WTC11 (cell line): ENCODE data around the gene C2CD2. TPM values are rescaled to one million over a fixed set of nuclear protein-coding genes. Genes with fewer than 3 reads are reported as not detected.

Experiments
- ATAC-seq: fragments of 200-7000 bp; cut with Tn5 transposase; 2 replicates; pipeline ENCODE4 v1.10.0; 2021; ENCODE audit warnings: mild to moderate bottlenecking, moderate library complexity
- CTCF ChIA-PET: fragments of 300-600 bp; sonication (Branson Sonifier 250); formaldehyde crosslinking; loops from one replicate; lab custom pipeline; 2021; ENCODE audit warnings: antibody characterized with exemption; lab: Charles Lee
- POLR2A ChIA-PET: fragments of 350-600 bp; sonication (Branson Sonifier 250); formaldehyde crosslinking; loops from one replicate; lab custom pipeline; 2021; ENCODE audit warnings: antibody characterized with exemption; lab: Charles Lee
- DNase-seq: peaks from one replicate; pipeline ENCODE4 v3.0.0; 2021; ENCODE audit warnings: low spot score
- H3K27ac Mint-ChIP-seq: 2 replicates; pipeline ENCODE4 v1.8.0; 2021; ENCODE audit warnings: mixed read lengths
- H3K27me3 Mint-ChIP-seq: 2 replicates; pipeline ENCODE4 v1.8.0; 2021; ENCODE audit warnings: low read depth, mild to moderate bottlenecking, moderate library complexity, mixed read lengths
- H3K36me3 Mint-ChIP-seq: 2 replicates; pipeline ENCODE4 v1.8.0; 2021; ENCODE audit warnings: mixed read lengths
- H3K4me1 Mint-ChIP-seq: 2 replicates; pipeline ENCODE4 v1.8.0; 2022; ENCODE audit warnings: mixed read lengths
- H3K4me3 Mint-ChIP-seq: 2 replicates; pipeline ENCODE4 v1.8.0; 2021; ENCODE audit warnings: mild to moderate bottlenecking, moderate library complexity, mixed read lengths
- H3K9me3 Mint-ChIP-seq: 2 replicates; pipeline ENCODE4 v1.8.0; 2021; ENCODE audit warnings: mixed read lengths
- AR ChIP-seq: fragments of 250-450 bp; sonication (Bioruptor Pico); IDR thresholded peaks from 2 replicates; pipeline ENCODE4 v1.9.0; 2021; ENCODE audit warnings: mild to moderate bottlenecking
- HMGA2 ChIP-seq: fragments of 250-450 bp; sonication (Bioruptor Pico); IDR thresholded peaks from 2 replicates; pipeline ENCODE4 v1.4.0; 2021; ENCODE audit warnings: mild to moderate bottlenecking, moderate library complexity
- NFE2L1 ChIP-seq: sonication (generic); formaldehyde crosslinking; IDR thresholded peaks from 2 replicates; pipeline ENCODE4 v1.8.1; 2023; ENCODE audit warnings: missing genetic modification reagents
- NFYB ChIP-seq: sonication (generic); formaldehyde crosslinking; conservative IDR thresholded peaks from 2 replicates; pipeline ENCODE4 v1.8.0; 2022; ENCODE audit warnings: low read depth, missing genetic modification reagents
- NR3C1 ChIP-seq: sonication (generic); formaldehyde crosslinking; conservative IDR thresholded peaks from 2 replicates; pipeline ENCODE4 v1.8.1; 2023; ENCODE audit warnings: low read depth, mild to moderate bottlenecking, missing genetic modification reagents
- PRRX2 ChIP-seq: fragments of 250-450 bp; sonication (Bioruptor Pico); IDR thresholded peaks from 2 replicates; pipeline ENCODE4 v1.8.0; 2021; ENCODE audit warnings: mild to moderate bottlenecking
- SOX15 ChIP-seq: fragments of 250-450 bp; sonication (Bioruptor Pico); IDR thresholded peaks from 2 replicates; pipeline ENCODE4 v1.9.0; 2021; ENCODE audit warnings: mild to moderate bottlenecking
- ZNF138 ChIP-seq: sonication (generic); formaldehyde crosslinking; conservative IDR thresholded peaks from 2 replicates; pipeline ENCODE4 v1.8.1; 2022; ENCODE audit warnings: mild to moderate bottlenecking, moderate library complexity, missing genetic modification reagents
- ZNF263 ChIP-seq: sonication (generic); formaldehyde crosslinking; IDR thresholded peaks from 2 replicates; pipeline ENCODE4 v1.8.1; 2022; ENCODE audit warnings: low read depth, mild to moderate bottlenecking, moderate library complexity, missing genetic modification reagents
- ZNF317 ChIP-seq: sonication (generic); formaldehyde crosslinking; IDR thresholded peaks from 2 replicates; pipeline ENCODE4 v1.8.1; 2023; ENCODE audit warnings: low read depth, mild to moderate bottlenecking, moderate library complexity, missing genetic modification reagents, borderline replicate concordance
- ZNF512 ChIP-seq: sonication (generic); formaldehyde crosslinking; IDR thresholded peaks from 2 replicates; pipeline ENCODE4 v1.8.1; 2022; ENCODE audit warnings: missing genetic modification reagents, borderline replicate concordance
- ZNF671 ChIP-seq: fragments of 250-450 bp; sonication (Bioruptor Pico); IDR thresholded peaks from 2 replicates; pipeline ENCODE4 v1.8.0; 2021; ENCODE audit warnings: mild to moderate bottlenecking
- total RNA-seq: library from RNA; stranded (reverse); gene quantifications from 3 replicates; pipeline ENCODE4 v1.2.3, GENCODE V29; 2021
- TF ChIP-seq, protein P1 (sequence below): sonication (generic); formaldehyde crosslinking; IDR thresholded peaks from 2 replicates; pipeline ENCODE4 v1.8.0; 2023; ENCODE audit warnings: missing genetic modification reagents, mild to moderate bottlenecking, borderline replicate concordance
- TF ChIP-seq, protein P2 (sequence below): sonication (generic); formaldehyde crosslinking; IDR thresholded peaks from 2 replicates; pipeline ENCODE4 v1.8.0; 2023; ENCODE audit warnings: missing genetic modification reagents
- TF ChIP-seq, protein P3 (sequence below): sonication (generic); formaldehyde crosslinking; IDR thresholded peaks from 2 replicates; pipeline ENCODE4 v1.8.0; 2022; ENCODE audit warnings: mild to moderate bottlenecking, missing genetic modification reagents
- TF ChIP-seq, protein P4 (sequence below): sonication (generic); formaldehyde crosslinking; conservative IDR thresholded peaks from 2 replicates; pipeline ENCODE4 v1.8.1; 2022; ENCODE audit warnings: mild to moderate bottlenecking, missing genetic modification reagents

C2CD2 gene
- total RNA-seq, 1 experiment from 2014 or later: 11.2 TPM

- Mint-ChIP-seq H3K4me3 (no peak overlapping the region), H3K9me3 (no peaks in the 10 kb centered on the region)
- ATAC-seq: no peak
- no peak for TF ChIP-seq ZNF263
- TF ChIP-seq HMGA2: no peak
- no peak for TF ChIP-seq SOX15
- no peak for TF ChIP-seq ZNF317 (CRISPR knock-in tag)
- no peak for TF ChIP-seq NFE2L1 (CRISPR knock-in tag)
- no peak for TF ChIP-seq ZNF671 (CRISPR knock-in tag)
- TF ChIP-seq ZNF512 (CRISPR knock-in tag): no peak
- TF ChIP-seq, protein P1, sequence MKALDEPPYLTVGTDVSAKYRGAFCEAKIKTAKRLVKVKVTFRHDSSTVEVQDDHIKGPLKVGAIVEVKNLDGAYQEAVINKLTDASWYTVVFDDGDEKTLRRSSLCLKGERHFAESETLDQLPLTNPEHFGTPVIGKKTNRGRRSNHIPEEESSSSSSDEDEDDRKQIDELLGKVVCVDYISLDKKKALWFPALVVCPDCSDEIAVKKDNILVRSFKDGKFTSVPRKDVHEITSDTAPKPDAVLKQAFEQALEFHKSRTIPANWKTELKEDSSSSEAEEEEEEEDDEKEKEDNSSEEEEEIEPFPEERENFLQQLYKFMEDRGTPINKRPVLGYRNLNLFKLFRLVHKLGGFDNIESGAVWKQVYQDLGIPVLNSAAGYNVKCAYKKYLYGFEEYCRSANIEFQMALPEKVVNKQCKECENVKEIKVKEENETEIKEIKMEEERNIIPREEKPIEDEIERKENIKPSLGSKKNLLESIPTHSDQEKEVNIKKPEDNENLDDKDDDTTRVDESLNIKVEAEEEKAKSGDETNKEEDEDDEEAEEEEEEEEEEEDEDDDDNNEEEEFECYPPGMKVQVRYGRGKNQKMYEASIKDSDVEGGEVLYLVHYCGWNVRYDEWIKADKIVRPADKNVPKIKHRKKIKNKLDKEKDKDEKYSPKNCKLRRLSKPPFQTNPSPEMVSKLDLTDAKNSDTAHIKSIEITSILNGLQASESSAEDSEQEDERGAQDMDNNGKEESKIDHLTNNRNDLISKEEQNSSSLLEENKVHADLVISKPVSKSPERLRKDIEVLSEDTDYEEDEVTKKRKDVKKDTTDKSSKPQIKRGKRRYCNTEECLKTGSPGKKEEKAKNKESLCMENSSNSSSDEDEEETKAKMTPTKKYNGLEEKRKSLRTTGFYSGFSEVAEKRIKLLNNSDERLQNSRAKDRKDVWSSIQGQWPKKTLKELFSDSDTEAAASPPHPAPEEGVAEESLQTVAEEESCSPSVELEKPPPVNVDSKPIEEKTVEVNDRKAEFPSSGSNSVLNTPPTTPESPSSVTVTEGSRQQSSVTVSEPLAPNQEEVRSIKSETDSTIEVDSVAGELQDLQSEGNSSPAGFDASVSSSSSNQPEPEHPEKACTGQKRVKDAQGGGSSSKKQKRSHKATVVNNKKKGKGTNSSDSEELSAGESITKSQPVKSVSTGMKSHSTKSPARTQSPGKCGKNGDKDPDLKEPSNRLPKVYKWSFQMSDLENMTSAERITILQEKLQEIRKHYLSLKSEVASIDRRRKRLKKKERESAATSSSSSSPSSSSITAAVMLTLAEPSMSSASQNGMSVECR (CRISPR knock-in tag): no peak
- TF ChIP-seq, protein P2, sequence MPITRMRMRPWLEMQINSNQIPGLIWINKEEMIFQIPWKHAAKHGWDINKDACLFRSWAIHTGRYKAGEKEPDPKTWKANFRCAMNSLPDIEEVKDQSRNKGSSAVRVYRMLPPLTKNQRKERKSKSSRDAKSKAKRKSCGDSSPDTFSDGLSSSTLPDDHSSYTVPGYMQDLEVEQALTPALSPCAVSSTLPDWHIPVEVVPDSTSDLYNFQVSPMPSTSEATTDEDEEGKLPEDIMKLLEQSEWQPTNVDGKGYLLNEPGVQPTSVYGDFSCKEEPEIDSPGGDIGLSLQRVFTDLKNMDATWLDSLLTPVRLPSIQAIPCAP (CRISPR knock-in tag): no peak
- TF ChIP-seq, all 79 proteins: peak for 0
- H3K27me3 Mint-ChIP-seq: no peaks in the 10 kb centered on the region
- peaks cover 11% of the 10 kb centered on the region for H3K4me1 Mint-ChIP-seq
- ChIA-PET CTCF (interaction anchor here (1.0 to 1.1 kb wide), 3 partner anchors 12 to 43 kb away, joined by 3 to 5 read pairs (median 3); no protein-coding TSS in a partner anchor), POLR2A (no interaction called here)
- H3K27ac Mint-ChIP-seq: no peak overlapping the region
- H3K36me3 Mint-ChIP-seq: peaks cover 15% of the 10 kb centered on the region
- DNase-seq: no peak
Observed at GRCh38 chr21:41859297-41859980, 94.4 kb downstream of the C2CD2 start.

DNA sequence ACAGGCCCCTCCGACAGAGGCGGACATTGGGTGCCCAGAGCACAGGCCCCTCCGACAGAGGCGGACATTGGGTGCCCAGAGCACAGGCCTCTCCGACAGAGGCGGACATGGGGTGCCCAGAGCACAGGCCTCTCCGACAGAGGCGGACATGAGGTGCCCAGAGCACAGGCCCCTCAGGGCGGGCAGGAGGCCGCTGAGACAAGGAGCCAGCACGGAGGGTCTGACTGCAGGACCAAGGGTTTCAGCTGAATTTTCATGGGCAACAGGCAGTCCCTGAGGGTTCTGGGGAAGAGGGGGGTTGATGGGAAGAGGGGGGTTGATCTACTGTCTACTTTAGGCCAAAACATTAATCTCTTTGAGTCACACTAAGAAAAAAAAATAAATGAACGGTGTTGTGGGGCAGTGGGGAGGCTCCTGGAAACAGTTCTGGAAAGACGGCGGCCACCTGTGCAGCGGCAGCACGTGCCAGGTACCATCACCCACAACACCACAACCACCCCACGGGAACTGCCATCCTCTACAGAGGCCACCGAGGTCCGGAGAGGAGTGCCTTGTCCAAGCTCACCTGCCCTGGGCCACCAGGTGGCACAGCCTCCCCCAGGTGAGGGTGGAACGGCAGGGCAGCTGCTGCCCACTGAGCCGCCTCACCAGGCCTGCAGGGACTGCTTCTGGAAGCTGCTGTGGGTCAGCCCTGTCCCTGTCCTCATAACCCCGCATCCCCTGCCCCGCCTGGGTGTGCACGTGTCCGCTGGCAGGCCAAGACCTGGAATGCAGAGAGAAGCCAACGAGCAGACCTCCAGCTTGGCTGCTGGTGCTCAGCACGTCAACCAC, 95.1 kb downstream of the C2CD2 start:
- DNase-seq (no peak), ATAC-seq (no peak)
- CTCF ChIA-PET: interaction anchor here (1.0 kb wide), 1 partner anchor 42 kb away, joined by 5 read pairs; no protein-coding TSS in a partner anchor
- H3K27ac Mint-ChIP-seq: no peak overlapping the region
- peaks cover 22% of the 10 kb centered on the region for H3K36me3 Mint-ChIP-seq
- H3K4me1 Mint-ChIP-seq: peaks cover 8% of the 10 kb centered on the region
- H3K27me3 Mint-ChIP-seq: no peaks in the 10 kb centered on the region
- POLR2A ChIA-PET: no interaction called here
- no peaks in the 10 kb centered on the region for H3K9me3 Mint-ChIP-seq
- H3K4me3 Mint-ChIP-seq: no peak overlapping the region
- TF ChIP-seq, protein P3, sequence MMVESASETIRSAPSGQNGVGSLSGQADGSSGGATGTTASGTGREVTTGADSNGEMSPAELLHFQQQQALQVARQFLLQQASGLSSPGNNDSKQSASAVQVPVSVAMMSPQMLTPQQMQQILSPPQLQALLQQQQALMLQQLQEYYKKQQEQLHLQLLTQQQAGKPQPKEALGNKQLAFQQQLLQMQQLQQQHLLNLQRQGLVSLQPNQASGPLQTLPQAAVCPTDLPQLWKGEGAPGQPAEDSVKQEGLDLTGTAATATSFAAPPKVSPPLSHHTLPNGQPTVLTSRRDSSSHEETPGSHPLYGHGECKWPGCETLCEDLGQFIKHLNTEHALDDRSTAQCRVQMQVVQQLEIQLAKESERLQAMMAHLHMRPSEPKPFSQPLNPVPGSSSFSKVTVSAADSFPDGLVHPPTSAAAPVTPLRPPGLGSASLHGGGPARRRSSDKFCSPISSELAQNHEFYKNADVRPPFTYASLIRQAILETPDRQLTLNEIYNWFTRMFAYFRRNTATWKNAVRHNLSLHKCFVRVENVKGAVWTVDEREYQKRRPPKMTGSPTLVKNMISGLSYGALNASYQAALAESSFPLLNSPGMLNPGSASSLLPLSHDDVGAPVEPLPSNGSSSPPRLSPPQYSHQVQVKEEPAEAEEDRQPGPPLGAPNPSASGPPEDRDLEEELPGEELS (CRISPR knock-in tag): no peak
- TF ChIP-seq, protein P4, sequence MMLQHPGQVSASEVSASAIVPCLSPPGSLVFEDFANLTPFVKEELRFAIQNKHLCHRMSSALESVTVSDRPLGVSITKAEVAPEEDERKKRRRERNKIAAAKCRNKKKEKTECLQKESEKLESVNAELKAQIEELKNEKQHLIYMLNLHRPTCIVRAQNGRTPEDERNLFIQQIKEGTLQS (CRISPR knock-in tag): no peak
- TF ChIP-seq NFYB (CRISPR knock-in tag) (no peak), AR (CRISPR knock-in tag) (no peak), NR3C1 (no peak), ZNF138 (CRISPR knock-in tag) (no peak), PRRX2 (no peak), HMGA2 (no peak)
